Naive thymus-derived CD4-positive, alpha-beta T cell (primary cell): ENCODE data around the gene IRAK1. TPM values are rescaled to one million over a fixed set of nuclear protein-coding genes. Genes with fewer than 3 reads are reported as not detected.

ENCODE experiments used
- ATAC-seq: fragments of 150-1000 bp; cut with Tn5 transposase; 2 replicates; pipeline ENCODE4 v1.10.0; 2021; ENCODE audit warnings: mild to moderate bottlenecking, moderate library complexity
- CTCF ChIA-PET: fragments of 350-600 bp; sonication (Branson Sonifier 250); formaldehyde crosslinking; loops from one replicate; lab custom pipeline; 2021; ENCODE audit warnings: antibody characterized with exemption; lab: Charles Lee
- POLR2A ChIA-PET: fragments of 350-600 bp; sonication (Branson Sonifier 250); formaldehyde crosslinking; loops from one replicate; lab custom pipeline; 2021; ENCODE audit warnings: antibody characterized with exemption, inconsistent platforms; lab: Charles Lee
- DNase-seq, 9 donors: peaks; one replicate each; pipeline versions ENCODE4 v3.0.0 to v3.0.0-alpha.2; 2020 to 2022; ENCODE audit warnings: mixed read lengths in 1 of 9
- H3K27ac ChIP-seq: one replicate; pipeline ENCODE4 v1.7.0; 2013; ENCODE audit warnings: mild to moderate bottlenecking, low read depth, low read length, moderate library complexity
- H3K27me3 ChIP-seq, 2 donors: one replicate each; pipeline ENCODE4 v1.7.0; 2013; ENCODE audit warnings: low read length in 2 of 2, mild to moderate bottlenecking in 2 of 2, moderate library complexity in 2 of 2; ENCODE audit not compliant: control insufficient read depth in 2 of 2, insufficient read depth in 2 of 2
- H3K36me3 ChIP-seq, 3 experiments: 1 replicate in 2 of 3; 2 replicates in 1 of 3; pipeline ENCODE4 v1.7.0; 2013; ENCODE audit warnings: low read length in 3 of 3, mild to moderate bottlenecking in 3 of 3, moderate library complexity in 1 of 3; ENCODE audit not compliant: insufficient read depth in 3 of 3, control insufficient read depth in 2 of 3
- H3K4me1 ChIP-seq, 2 donors: one replicate each; pipeline ENCODE4 v1.7.0; 2013; ENCODE audit warnings: low read length in 2 of 2, mild to moderate bottlenecking in 2 of 2, moderate library complexity in 1 of 2; ENCODE audit not compliant: control insufficient read depth in 2 of 2, insufficient read depth in 2 of 2
- H3K4me3 ChIP-seq: 2 replicates; pipeline ENCODE4 v1.7.0; 2013; ENCODE audit warnings: mild to moderate bottlenecking, low read length
- H3K9me3 ChIP-seq, 3 experiments: 1 replicate in 2 of 3; 2 replicates in 1 of 3; pipeline ENCODE4 v1.7.0; 2013; ENCODE audit warnings: low read length in 3 of 3; ENCODE audit not compliant: control insufficient read depth in 2 of 3
- H3K27ac Mint-ChIP-seq, 9 donors: one replicate each; pipeline ENCODE4 v1.8.0; 2020 to 2022; ENCODE audit warnings: mixed read lengths in 9 of 9, mild to moderate bottlenecking in 8 of 9, moderate library complexity in 5 of 9, inconsistent platforms in 2 of 9
- H3K27me3 Mint-ChIP-seq, 5 donors: one replicate each; pipeline ENCODE4 v1.8.0; 2021 to 2022; ENCODE audit warnings: mixed read lengths in 5 of 5, mild to moderate bottlenecking in 1 of 5
- H3K36me3 Mint-ChIP-seq, 5 donors: one replicate each; pipeline ENCODE4 v1.8.0; 2020 to 2022; ENCODE audit warnings: mixed read lengths in 5 of 5, mild to moderate bottlenecking in 3 of 5, inconsistent platforms in 1 of 5
- H3K4me1 Mint-ChIP-seq, 7 donors: one replicate each; pipeline ENCODE4 v1.8.0; 2020 to 2022; ENCODE audit warnings: mixed read lengths in 7 of 7, mild to moderate bottlenecking in 3 of 7, inconsistent platforms in 1 of 7
- H3K4me3 Mint-ChIP-seq, 10 donors: one replicate each; pipeline ENCODE4 v1.8.0; 2020 to 2022; ENCODE audit warnings: mild to moderate bottlenecking in 10 of 10, mixed read lengths in 10 of 10, moderate library complexity in 6 of 10, inconsistent platforms in 2 of 10
- H3K9me3 Mint-ChIP-seq, 11 donors: one replicate each; pipeline ENCODE4 v1.8.0; 2020 to 2022; ENCODE audit warnings: mixed read lengths in 11 of 11, mild to moderate bottlenecking in 4 of 11, inconsistent platforms in 1 of 11, moderate library complexity in 1 of 11
- intact Hi-C, 2 donors: fragments of 100-400 bp; cut with micrococcal nuclease; formaldehyde crosslinking; loops; one replicate each; pipeline ENCODE4 v1.15.1; 2023
- polyA plus RNA-seq, 2 donors: library from polyadenylated mRNA; unstranded; fragments of 300-500 nt; fragmentation: Illumina TruSeq; gene quantifications; one replicate each; pipeline ENCODE4 v1.2.3, GENCODE V29; 2021
- total RNA-seq, 6 experiments: library from RNA in 5 of 6; stranded (reverse) in 5 of 6; gene quantifications; 1 replicate in 5 of 6; 2 replicates in 1 of 6; pipeline ENCODE4 v1.2.3 and lab custom pipeline; 2021 to 2026

Gene IRAK1
- total and polyA plus RNA-seq, 7 experiments from 2014 or later = 20.0 to 120 (median 57.5) TPM

DNA sequence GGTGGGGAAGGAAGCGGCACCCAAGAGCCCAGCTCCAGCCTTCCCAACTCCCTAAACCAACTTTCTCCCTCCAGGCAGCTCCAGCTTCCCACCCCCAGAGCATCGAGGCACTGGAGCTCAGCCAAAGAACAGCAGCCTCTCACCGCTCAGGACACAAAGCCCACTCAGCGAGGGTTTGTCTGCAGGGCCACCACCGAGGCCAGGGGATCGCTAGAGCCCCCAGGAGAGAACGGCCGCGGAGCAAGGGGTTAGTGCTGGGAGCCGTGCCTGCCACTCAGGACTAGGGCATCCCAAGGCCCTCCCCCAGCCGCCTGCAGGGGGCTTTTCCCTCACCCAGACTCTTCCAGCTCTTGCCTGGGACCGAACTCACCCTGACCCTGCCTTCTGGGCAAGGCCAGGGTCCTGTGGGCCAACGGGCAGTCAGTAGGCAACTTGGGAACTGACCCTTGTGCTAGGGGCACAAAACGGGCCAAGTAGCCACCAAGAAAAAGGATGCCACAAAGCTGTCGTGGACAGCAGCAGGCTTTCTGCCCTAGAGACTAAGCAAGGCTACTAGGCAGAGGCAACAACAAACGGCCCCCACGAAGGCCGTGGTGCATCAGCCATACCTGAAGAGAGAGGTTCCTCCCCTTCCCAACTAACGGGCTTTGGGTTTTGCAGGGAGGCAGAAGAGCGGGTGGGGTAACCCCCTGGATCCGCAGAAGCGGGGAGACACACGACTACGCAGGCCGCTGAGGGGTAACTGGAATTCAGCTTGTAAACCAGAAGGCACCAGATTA is 50.4 kb downstream of the IRAK1 start:
- ChIA-PET POLR2A (interaction anchor here (0.7 to 8.5 kb wide), 9 partner anchors 12 to 459 kb away, joined by 3 to 127 read pairs (median 5); partner anchors contain the start of genes ARHGAP4, ATP6AP1, IRAK1 and RENBP), CTCF (interaction anchor here (1.3 to 4.7 kb wide), 3 partner anchors 21 to 44 kb away, joined by 3 to 27 read pairs (median 22); partner anchors contain the start of gene ARHGAP4)
- Mint-ChIP-seq H3K27me3 (no peaks in the 10 kb centered on the region), H3K27ac (peak overlapping the region; percentile 68 to 99 (median 92)), H3K36me3 (peaks cover 0 to 15% (median 0%) of the 10 kb centered on the region in 5 donors), H3K9me3 (peaks cover 0 to 2% (median 0%) of the 10 kb centered on the region in 11 donors), H3K4me1 (peaks cover 16 to 48% (median 34%) of the 10 kb centered on the region in 7 donors), H3K4me3 (peak overlapping the region; percentile 91 to 100 (median 100))
- Histone ChIP-seq H3K4me3 (peak overlapping the region; percentile 97), H3K27me3 (no peaks in the 10 kb centered on the region), H3K27ac (peak overlapping the region; percentile 99), H3K36me3 (peaks cover 0 to 15% (median 0%) of the 10 kb centered on the region in 3 experiments), H3K9me3 (no peaks in the 10 kb centered on the region), H3K4me1 (peaks cover 34 to 36% of the 10 kb centered on the region in 2 donors)
- ATAC-seq (no peak), DNase-seq (no peak)
- intact Hi-C loops = loop anchor here in 1 of 2 donors (2.0 to 10.0 kb wide), 2 partner anchors 23 to 375 kb away; partner anchors contain the start of gene CCNQ

DNA sequence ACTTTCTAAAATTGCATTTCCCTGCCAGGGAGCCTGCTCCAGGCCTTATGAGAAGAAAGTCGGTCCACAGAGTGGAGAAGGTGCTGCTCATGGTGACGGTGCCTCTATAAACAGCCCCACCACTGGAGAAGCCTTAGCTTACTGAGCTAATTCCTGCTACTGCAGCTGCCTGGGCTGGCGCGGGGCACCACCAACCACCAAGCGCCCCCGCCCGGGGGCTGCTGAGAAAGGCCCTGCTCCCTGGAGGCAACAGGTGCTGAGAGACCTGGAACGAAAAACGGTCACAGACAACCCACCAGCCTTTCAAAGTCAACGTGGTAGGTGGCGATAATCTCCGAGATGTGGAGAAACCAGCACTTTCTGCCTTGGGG is 51.0 kb downstream of the IRAK1 start:
- peak in 6 of 9 donors; percentile 44 to 65 (median 51) for DNase-seq
- Histone ChIP-seq H3K4me1 (peaks cover 29 to 30% of the 10 kb centered on the region in 2 donors), H3K4me3 (peak overlapping the region; percentile 97), H3K27me3 (no peaks in the 10 kb centered on the region), H3K9me3 (no peaks in the 10 kb centered on the region), H3K27ac (peak overlapping the region; percentile 99), H3K36me3 (peaks cover 0 to 21% (median 0%) of the 10 kb centered on the region in 3 experiments)
- ChIA-PET CTCF (interaction anchor here (1.3 to 4.7 kb wide), 3 partner anchors 20 to 44 kb away, joined by 3 to 27 read pairs (median 22); partner anchors contain the start of gene ARHGAP4), POLR2A (interaction anchor here (0.9 to 8.5 kb wide), 9 partner anchors 13 to 460 kb away, joined by 3 to 127 read pairs (median 5); partner anchors contain the start of genes ARHGAP4, ATP6AP1, IDH3G and IRAK1)
- Mint-ChIP-seq H3K36me3 (peaks cover 0 to 15% (median 0%) of the 10 kb centered on the region in 5 donors), H3K9me3 (peaks cover 0 to 2% (median 0%) of the 10 kb centered on the region in 11 donors), H3K27ac (peak overlapping the region; percentile 48 to 99 (median 96)), H3K27me3 (no peaks in the 10 kb centered on the region), H3K4me1 (peaks cover 13 to 42% (median 31%) of the 10 kb centered on the region in 7 donors), H3K4me3 (peak overlapping the region; percentile 91 to 100 (median 100))
- intact Hi-C loops = loop anchor here in 1 of 2 donors (2.0 to 10.0 kb wide), 2 partner anchors 22 to 374 kb away; partner anchors contain the start of gene CCNQ
- no peak for ATAC-seq

DNA sequence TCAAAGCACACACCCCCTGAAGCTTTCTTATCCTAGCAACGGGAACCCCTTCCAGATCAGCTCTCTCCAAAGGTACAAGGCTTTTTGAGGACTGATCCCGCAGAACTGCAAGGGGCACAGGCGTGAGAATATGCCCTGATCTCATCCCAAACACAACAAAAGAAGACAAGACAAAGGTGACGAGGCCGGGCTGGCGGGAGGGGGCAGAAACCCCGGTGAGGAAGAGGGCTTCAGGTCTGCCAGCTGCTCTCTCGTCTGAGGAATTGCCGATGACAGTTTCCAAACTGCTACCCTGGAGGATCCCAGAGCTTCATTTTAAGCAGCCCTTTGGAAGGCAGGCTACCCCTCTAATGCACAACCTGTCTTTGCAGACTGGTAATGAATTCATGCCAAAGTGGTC is 51.4 kb downstream of the IRAK1 start:
- Mint-ChIP-seq H3K27ac (peak overlapping the region in 8 of 9 donors; percentile 87 to 99 (median 96)), H3K4me3 (peak overlapping the region; percentile 91 to 100 (median 100)), H3K27me3 (no peaks in the 10 kb centered on the region), H3K9me3 (peaks cover 0 to 2% (median 0%) of the 10 kb centered on the region in 11 donors), H3K4me1 (peaks cover 12 to 37% (median 29%) of the 10 kb centered on the region in 7 donors), H3K36me3 (peaks cover 0 to 15% (median 3%) of the 10 kb centered on the region in 5 donors)
- Histone ChIP-seq H3K4me3 (peak overlapping the region; percentile 97), H3K27me3 (no peaks in the 10 kb centered on the region), H3K27ac (peak overlapping the region; percentile 99), H3K36me3 (peaks cover 0 to 26% (median 0%) of the 10 kb centered on the region in 3 experiments), H3K9me3 (no peaks in the 10 kb centered on the region), H3K4me1 (peaks cover 24 to 26% of the 10 kb centered on the region in 2 donors)
- intact Hi-C loops = loop anchor here in 1 of 2 donors (2.0 to 10.0 kb wide), 2 partner anchors 21 to 373 kb away; partner anchors contain the start of gene CCNQ
- ATAC-seq = no peak
- CTCF ChIA-PET = interaction anchor here (0.6 to 4.7 kb wide), 5 partner anchors 13 to 51 kb away, joined by 3 to 27 read pairs (median 10); partner anchors contain the start of gene ARHGAP4
- DNase-seq = no peak
- POLR2A ChIA-PET = interaction anchor here (0.6 to 8.5 kb wide), 11 partner anchors 13 to 444 kb away, joined by 3 to 127 read pairs (median 4); partner anchors contain the start of genes ARHGAP4, EMD, IDH3G and IRAK1

DNA sequence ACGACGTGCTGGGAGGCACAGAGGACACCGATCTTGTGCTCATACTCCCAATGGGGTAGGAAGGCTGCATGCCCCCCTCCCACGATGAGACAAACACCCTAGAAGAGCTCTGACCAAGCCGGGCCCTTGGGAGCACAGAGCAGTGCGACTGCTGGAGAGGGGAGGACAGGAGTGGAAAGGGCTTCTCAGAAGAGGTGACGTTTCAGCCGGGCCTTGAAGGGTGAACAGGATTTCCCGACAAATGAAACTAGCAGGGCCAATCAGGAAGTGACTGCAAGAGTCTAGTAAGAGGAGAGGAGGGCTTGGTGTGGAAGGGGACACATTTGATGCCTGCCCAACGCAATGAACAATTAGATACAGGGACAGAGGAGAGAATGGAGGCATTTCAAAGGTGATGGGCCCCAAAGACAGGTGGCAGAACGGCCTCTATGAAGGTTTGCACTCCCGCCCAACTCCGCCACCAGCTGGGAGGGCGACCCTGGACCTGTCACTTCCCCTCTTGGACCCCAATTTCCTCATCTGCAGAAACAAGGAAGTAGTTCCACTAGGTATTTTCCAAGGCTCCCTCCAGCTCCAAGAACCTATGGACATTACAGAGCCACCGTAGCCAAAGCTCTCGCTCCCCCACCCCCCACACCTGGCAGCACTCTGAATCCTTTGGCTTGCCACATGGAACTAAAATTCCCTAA is 52.0 kb downstream of the IRAK1 start:
- Histone ChIP-seq H3K4me1 (peaks cover 24 to 26% of the 10 kb centered on the region in 2 donors), H3K4me3 (peak overlapping the region; percentile 97), H3K27ac (peak overlapping the region; percentile 99), H3K36me3 (peaks cover 0 to 31% (median 0%) of the 10 kb centered on the region in 3 experiments), H3K9me3 (no peaks in the 10 kb centered on the region), H3K27me3 (no peaks in the 10 kb centered on the region)
- H3K4me3 Mint-ChIP-seq = peak overlapping the region; percentile 91 to 100 (median 100)
- peaks cover 0 to 2% (median 0%) of the 10 kb centered on the region in 11 donors for H3K9me3 Mint-ChIP-seq
- ChIA-PET POLR2A (interaction anchor here (0.6 to 8.5 kb wide), 17 partner anchors 10 to 522 kb away, joined by 3 to 127 read pairs (median 4); partner anchors contain the start of genes ARHGAP4, EMD, IDH3G and IRAK1), CTCF (interaction anchor here (0.6 to 4.7 kb wide), 9 partner anchors 13 to 200 kb away, joined by 3 to 27 read pairs (median 4); partner anchors contain the start of gene ARHGAP4)
- DNase-seq (peak in 5 of 9 donors; percentile 45 to 53 (median 45)), ATAC-seq (no peak)
- peak overlapping the region; percentile 86 to 99 (median 96) for H3K27ac Mint-ChIP-seq
- intact Hi-C loops = loop anchor here (1.0 to 10.0 kb wide), 4 partner anchors 15 to 373 kb away; partner anchors contain the start of gene CCNQ (in 1 of the 2)
- no peaks in the 10 kb centered on the region for H3K27me3 Mint-ChIP-seq
- H3K4me1 Mint-ChIP-seq = peaks cover 8 to 33% (median 25%) of the 10 kb centered on the region in 7 donors
- H3K36me3 Mint-ChIP-seq = peaks cover 0 to 15% (median 3%) of the 10 kb centered on the region in 5 donors

DNA sequence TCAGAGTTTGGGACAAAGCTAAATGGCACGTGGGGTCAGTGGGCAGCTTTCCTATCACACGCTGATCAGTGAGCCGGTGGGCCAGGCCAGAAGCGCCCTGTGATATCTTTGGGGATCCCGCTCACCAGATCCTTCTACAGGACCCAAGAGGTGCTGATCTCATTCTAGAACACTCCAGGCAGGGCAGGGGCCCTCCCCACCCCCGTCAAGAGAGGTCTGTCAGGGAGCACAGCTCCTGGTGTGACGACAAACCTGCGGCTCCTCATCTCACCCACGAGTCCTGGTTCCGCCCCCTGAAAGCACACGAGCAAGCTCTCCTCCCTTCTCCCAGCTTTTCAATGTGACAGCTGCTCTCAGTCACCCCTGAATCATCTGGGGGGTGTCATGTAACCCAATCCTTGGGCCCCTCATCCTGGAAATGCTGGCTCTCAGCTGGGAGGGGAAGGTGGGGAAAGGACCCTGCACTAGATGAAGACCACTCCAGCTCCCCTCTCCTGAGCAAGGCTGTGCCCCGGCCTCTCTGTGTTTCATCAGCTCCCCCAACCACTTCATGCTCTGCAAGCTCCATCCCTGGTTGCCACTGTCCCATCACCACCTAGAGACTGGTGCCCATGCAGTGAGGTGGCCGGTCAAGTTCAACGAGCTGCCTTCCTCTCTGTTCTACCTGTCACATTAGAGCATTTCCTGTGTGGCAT is 52.7 kb downstream of the IRAK1 start:
- H3K9me3 Mint-ChIP-seq = peaks cover 0 to 2% (median 0%) of the 10 kb centered on the region in 11 donors
- no peaks in the 10 kb centered on the region for H3K9me3 ChIP-seq
- no peak for ATAC-seq
- intact Hi-C loops = loop anchor here (1.0 to 10.0 kb wide), 3 partner anchors 14 to 372 kb away; partner anchors contain the start of gene CCNQ (in 1 of the 2)
- peak in 1 of 9 donors; percentile 39 for DNase-seq
- peak overlapping the region; percentile 91 to 100 (median 100) for H3K4me3 Mint-ChIP-seq
- H3K27ac Mint-ChIP-seq = peak overlapping the region; percentile 86 to 99 (median 96)
- H3K36me3 Mint-ChIP-seq = peaks cover 0 to 15% (median 3%) of the 10 kb centered on the region in 5 donors
- peaks cover 8 to 33% (median 25%) of the 10 kb centered on the region in 7 donors for H3K4me1 Mint-ChIP-seq
- ChIA-PET CTCF (interaction anchor here (0.5 to 4.7 kb wide), 10 partner anchors 14 to 359 kb away, joined by 3 to 27 read pairs (median 4); partner anchors contain the start of gene ARHGAP4), POLR2A (interaction anchor here (0.6 to 8.5 kb wide), 11 partner anchors 9 to 523 kb away, joined by 3 to 127 read pairs (median 4); partner anchors contain the start of genes ARHGAP4, EMD, IDH3G and IRAK1)
- peaks cover 24 to 26% of the 10 kb centered on the region in 2 donors for H3K4me1 ChIP-seq
- no peaks in the 10 kb centered on the region for H3K27me3 Mint-ChIP-seq
- H3K27ac ChIP-seq = peak overlapping the region; percentile 99
- H3K36me3 ChIP-seq = peaks cover 0 to 38% (median 0%) of the 10 kb centered on the region in 3 experiments
- H3K4me3 ChIP-seq = peak overlapping the region; percentile 97
- no peaks in the 10 kb centered on the region for H3K27me3 ChIP-seq
